ENCODE results near the gene MAPK8IP2. TPM values are rescaled to one million over a fixed set of nuclear protein-coding genes. Genes with fewer than 3 reads are reported as not detected.

MAPK8IP2 gene
- polyA plus RNA-seq, 1 donor (not counting 4 experiments of a cell fraction or from before 2014, with no cell fraction given), result 0.29 TPM

GRCh38 chr22:50553310-50553709 is 47.3 kb upstream of the MAPK8IP2 start:
- Histone ChIP-seq H3K27me3 (ENCODE audit: control insufficient read depth, extremely low read depth, insufficient read depth, low read length) (no peaks in the 10 kb centered on the region), H3K9me1 (ENCODE audit: control insufficient read depth, extremely low read depth, insufficient read depth, low read length) (no peaks in the 10 kb centered on the region), H3K79me2 (ENCODE audit: control insufficient read depth, insufficient read depth, low read length) (no peaks in the 10 kb centered on the region), H3K9ac (ENCODE audit: control insufficient read depth, extremely low read depth, insufficient read depth, low read length) (no peak overlapping the region), H3K9me3 (ENCODE audit: control insufficient read depth, low read depth, low read length) (no peaks in the 10 kb centered on the region), H3K36me3 (ENCODE audit: control insufficient read depth in 2 of 2, extremely low read depth in 1 of 2, insufficient read depth in 2 of 2, low read length in 2 of 2) (no peaks in the 10 kb centered on the region), H3K4me3 (ENCODE audit: control insufficient read depth in 2 of 3, extremely low read depth in 1 of 3, insufficient read depth in 2 of 3, low read depth in 1 of 3, low read length in 3 of 3) (no peak overlapping the region), H3K4me1 (ENCODE audit: control insufficient read depth, extremely low read depth, insufficient read depth, low read length) (no peaks in the 10 kb centered on the region), H3K27ac (ENCODE audit: control insufficient read depth, insufficient read depth, low read length) (no peak overlapping the region), H2AFZ (ENCODE audit: control insufficient read depth, low read length) (no peak overlapping the region), H4K20me1 (ENCODE audit: control insufficient read depth, extremely low read depth, insufficient read depth, low read length) (no peaks in the 10 kb centered on the region), H3K4me2 (ENCODE audit: control insufficient read depth, extremely low read depth, insufficient read depth, low read depth, low read length) (no peak overlapping the region)
- FAIRE-seq (no peak), DNase-seq (ENCODE audit: low read depth, low spot score) (no peak)
- dilution Hi-C loops (cut with MboI; ENCODE audit: extremely low pct_ligation_motif_present, low sequenced_read_pairs), result no loop called here
- TF ChIP-seq CTCF (optimal IDR thresholded peaks at IDR 0.05 in 1 of 3, IDR thresholded peaks at IDR 0.05 in 1 of 3, conservative IDR thresholded peaks at IDR 0.05 in 1 of 3; ENCODE audit: extremely low read depth in 1 of 3, insufficient read depth in 2 of 3, low read length in 3 of 3) (no peak), EZH2 (IDR thresholded peaks at IDR 0.05; ENCODE audit: low read length) (no peak)

GRCh38 chr22:50556703-50557102 is 43.9 kb upstream of the MAPK8IP2 start:
- no peaks in the 10 kb centered on the region for H3K9me1 ChIP-seq (ENCODE audit: control insufficient read depth, extremely low read depth, insufficient read depth, low read length)
- no peak for DNase-seq (ENCODE audit: low read depth, low spot score)
- H3K4me3 ChIP-seq (ENCODE audit: control insufficient read depth in 2 of 3, extremely low read depth in 1 of 3, insufficient read depth in 2 of 3, low read depth in 1 of 3, low read length in 3 of 3), result no peak overlapping the region
- TF ChIP-seq EZH2 (IDR thresholded peaks at IDR 0.05; ENCODE audit: low read length), result no peak
- no peak for TF ChIP-seq CTCF (optimal IDR thresholded peaks at IDR 0.05 in 1 of 3, IDR thresholded peaks at IDR 0.05 in 1 of 3, conservative IDR thresholded peaks at IDR 0.05 in 1 of 3; ENCODE audit: extremely low read depth in 1 of 3, insufficient read depth in 2 of 3, low read length in 3 of 3)
- no peak overlapping the region for H2AFZ ChIP-seq (ENCODE audit: control insufficient read depth, low read length)
- no peaks in the 10 kb centered on the region for H3K36me3 ChIP-seq (ENCODE audit: control insufficient read depth in 2 of 2, extremely low read depth in 1 of 2, insufficient read depth in 2 of 2, low read length in 2 of 2)
- H3K4me2 ChIP-seq (ENCODE audit: control insufficient read depth, extremely low read depth, insufficient read depth, low read depth, low read length), result no peak overlapping the region
- H3K4me1 ChIP-seq (ENCODE audit: control insufficient read depth, extremely low read depth, insufficient read depth, low read length), result peaks cover 7% of the 10 kb centered on the region
- no peaks in the 10 kb centered on the region for H3K9me3 ChIP-seq (ENCODE audit: control insufficient read depth, low read depth, low read length)
- no peaks in the 10 kb centered on the region for H3K79me2 ChIP-seq (ENCODE audit: control insufficient read depth, insufficient read depth, low read length)
- H3K27ac ChIP-seq (ENCODE audit: control insufficient read depth, insufficient read depth, low read length), result no peak overlapping the region
- H4K20me1 ChIP-seq (ENCODE audit: control insufficient read depth, extremely low read depth, insufficient read depth, low read length), result no peaks in the 10 kb centered on the region
- no peaks in the 10 kb centered on the region for H3K27me3 ChIP-seq (ENCODE audit: control insufficient read depth, extremely low read depth, insufficient read depth, low read length)
- no peak for FAIRE-seq
- dilution Hi-C loops (cut with MboI; ENCODE audit: extremely low pct_ligation_motif_present, low sequenced_read_pairs), result no loop called here
- H3K9ac ChIP-seq (ENCODE audit: control insufficient read depth, extremely low read depth, insufficient read depth, low read length), result no peak overlapping the region

Measured in keratinocyte (primary cell).